Stimulated activated CD4-positive, alpha-beta T cell treated with anti-CD3 and anti-CD28 coated beads, Interleukin-4, amount 100 ng/mL, for 1 hour (primary cell): ENCODE measurements around the gene WARS2.

Source experiments
- DNase-seq: peaks from one replicate; pipeline ENCODE4 v3.0.0-alpha.2; 2020

WARS2 gene

GRCh38 chr1:118995312-118996016 lies 145.0 kb downstream of the WARS2 start:
- DNase-seq: no peak

GRCh38 chr1:118993700-118994026 lies 146.8 kb downstream of the WARS2 start:
- DNase-seq: no peak

- no peak for DNase-seq
These were observed 147.4 kb downstream of the WARS2 start for GRCh38 chr1:118992868-118993699.

GRCh38 chr1:118992237-118992825 lies 148.1 kb downstream of the WARS2 start:
- DNase-seq: no peak

- DNase-seq: no peak
These were observed 149.0 kb downstream of the WARS2 start for GRCh38 chr1:118991448-118991847.

GRCh38 chr1:118990513-118991152 lies 149.8 kb downstream of the WARS2 start:
- DNase-seq: no peak

GRCh38 chr1:118989878-118990378 lies 150.5 kb downstream of the WARS2 start:
- no peak for DNase-seq

GRCh38 chr1:118989006-118989815 lies 151.2 kb downstream of the WARS2 start:
- no peak for DNase-seq

- DNase-seq: no peak
These were observed 152.1 kb downstream of the WARS2 start, which contains the start of gene TBX15 for GRCh38 chr1:118988186-118989005. TBX15 (minus strand) TSS chr1:118988343; CDS start chr1:118987795, 548 bp downstream.

- no peak for DNase-seq
These were observed 152.8 kb downstream of the WARS2 start for GRCh38 chr1:118987468-118988185.

GRCh38 chr1:118986555-118987467 lies 153.6 kb downstream of the WARS2 start:
- no peak for DNase-seq

- no peak for DNase-seq
These were observed 154.6 kb downstream of the WARS2 start for GRCh38 chr1:118985640-118986554.

GRCh38 chr1:118984722-118985639 lies 155.5 kb downstream of the WARS2 start:
- DNase-seq: no peak

- DNase-seq: no peak
These were observed 156.2 kb downstream of the WARS2 start for GRCh38 chr1:118984086-118984721.

GRCh38 chr1:118983558-118984041 lies 156.9 kb downstream of the WARS2 start:
- no peak for DNase-seq

- DNase-seq: no peak
These were observed 157.5 kb downstream of the WARS2 start for GRCh38 chr1:118982821-118983557.
